ENCODE data around the gene RNF166. TPM values are rescaled to one million over a fixed set of nuclear protein-coding genes. Genes with fewer than 3 reads are reported as not detected.

RNF166 gene
- total RNA-seq, 4 donors from 2014 or later: 22.9 to 32.5 (median 26.1) TPM

- peaks cover 0 to 32% of the 10 kb centered on the region in 2 donors for H3K36me3 ChIP-seq
- H3K27me3 ChIP-seq: no peaks in the 10 kb centered on the region
- intact Hi-C loops (cut with DNase I; ENCODE audit: low total_unique reads) (no loop called here), in situ Hi-C loops (cut with MboI; ENCODE audit: low sequenced_read_pairs in 4 of 4) (no loop called here)
- no peaks in the 10 kb centered on the region for H3K9me3 ChIP-seq
- ATAC-seq (no peak), DNase-seq (no peak)
- TF ChIP-seq CTCF (IDR thresholded peaks at IDR 0.05 in 4 of 5, conservative IDR thresholded peaks at IDR 0.05 in 1 of 5) (no peak), POLR2A (IDR thresholded peaks at IDR 0.05) (no peak)
- no peak overlapping the region for H3K27ac ChIP-seq
- H3K4me1 ChIP-seq: peaks cover 14 to 15% of the 10 kb centered on the region in 2 donors
- H3K4me3 ChIP-seq: no peak overlapping the region
Measured at GRCh38 chr16:88699180-88699579, 7.0 kb downstream of the RNF166 start.

- peaks cover 0 to 32% of the 10 kb centered on the region in 2 donors for H3K36me3 ChIP-seq
- no peaks in the 10 kb centered on the region for H3K9me3 ChIP-seq
- peaks cover 13 to 14% of the 10 kb centered on the region in 2 donors for H3K4me1 ChIP-seq
- TF ChIP-seq CTCF (IDR thresholded peaks at IDR 0.05 in 4 of 5, conservative IDR thresholded peaks at IDR 0.05 in 1 of 5) (no peak), POLR2A (IDR thresholded peaks at IDR 0.05) (no peak)
- H3K4me3 ChIP-seq: no peak overlapping the region
- in situ Hi-C loops (cut with MboI; ENCODE audit: low sequenced_read_pairs in 4 of 4) (no loop called here), intact Hi-C loops (cut with DNase I; ENCODE audit: low total_unique reads) (no loop called here)
- ATAC-seq (no peak), DNase-seq (no peak)
- H3K27ac ChIP-seq: no peak overlapping the region
- no peaks in the 10 kb centered on the region for H3K27me3 ChIP-seq
Measured at GRCh38 chr16:88698646-88699045, 7.6 kb downstream of the RNF166 start.

GRCh38 chr16:88697831-88698615, 8.2 kb downstream of the RNF166 start:
- DNase-seq (no peak), ATAC-seq (no peak)
- H3K9me3 ChIP-seq: no peaks in the 10 kb centered on the region
- H3K4me3 ChIP-seq: no peak overlapping the region
- intact Hi-C loops (cut with DNase I; ENCODE audit: low total_unique reads): no loop called here
- TF ChIP-seq POLR2A (IDR thresholded peaks at IDR 0.05) (no peak), CTCF (IDR thresholded peaks at IDR 0.05 in 4 of 5, conservative IDR thresholded peaks at IDR 0.05 in 1 of 5) (peak in 4 of 5 experiments; percentile 20 to 50 (median 33))
- no peaks in the 10 kb centered on the region for H3K27me3 ChIP-seq
- H3K36me3 ChIP-seq: peaks cover 0 to 32% of the 10 kb centered on the region in 2 donors
- H3K4me1 ChIP-seq: peaks cover 12 to 14% of the 10 kb centered on the region in 2 donors
- H3K27ac ChIP-seq: no peak overlapping the region
- in situ Hi-C loops (cut with MboI; ENCODE audit: low sequenced_read_pairs in 4 of 4): no loop called here

GRCh38 chr16:88697116-88697830, 8.9 kb downstream of the RNF166 start:
- peaks cover 0 to 32% of the 10 kb centered on the region in 2 donors for H3K36me3 ChIP-seq
- no peak for ATAC-seq
- intact Hi-C loops (cut with DNase I; ENCODE audit: low total_unique reads): no loop called here

More at GRCh38 chr16:88697116-88697830, 8.9 kb downstream of the RNF166 start:
- peaks cover 12 to 14% of the 10 kb centered on the region in 2 donors for H3K4me1 ChIP-seq
- TF ChIP-seq POLR2A (IDR thresholded peaks at IDR 0.05) (no peak), CTCF (IDR thresholded peaks at IDR 0.05 in 4 of 5, conservative IDR thresholded peaks at IDR 0.05 in 1 of 5) (no peak)
- no peaks in the 10 kb centered on the region for H3K9me3 ChIP-seq
- no peak overlapping the region for H3K4me3 ChIP-seq
- DNase-seq: no peak
- no peaks in the 10 kb centered on the region for H3K27me3 ChIP-seq
- in situ Hi-C loops (cut with MboI; ENCODE audit: low sequenced_read_pairs in 4 of 4): no loop called here
- no peak overlapping the region for H3K27ac ChIP-seq
